HUES48 (cell line): ENCODE data around the gene UBAP1.

Source experiments
- H3K27ac ChIP-seq: one replicate; pipeline ENCODE4 v1.7.0; 2013; ENCODE audit warnings: low read depth, low read length, inconsistent platforms
- H3K27me3 ChIP-seq: 2 replicates; pipeline ENCODE4 v1.6.1; 2013; ENCODE audit warnings: mild to moderate bottlenecking, low read length; ENCODE audit not compliant: control insufficient read depth, insufficient read depth
- H3K36me3 ChIP-seq: 2 replicates; pipeline ENCODE4 v1.6.1; 2013; ENCODE audit warnings: low read length; ENCODE audit not compliant: control insufficient read depth, insufficient read depth
- H3K4me1 ChIP-seq: 2 replicates; pipeline ENCODE4 v1.6.1; 2013; ENCODE audit warnings: mild to moderate bottlenecking, low read length; ENCODE audit not compliant: control insufficient read depth, insufficient read depth
- H3K4me3 ChIP-seq: 2 replicates; pipeline ENCODE4 v1.5.1; 2013; ENCODE audit warnings: mild to moderate bottlenecking, low read depth, low read length
- H3K9ac ChIP-seq: 2 replicates; pipeline ENCODE4 v1.6.1; 2013; ENCODE audit warnings: mild to moderate bottlenecking, low read depth, low read length, moderate library complexity
- H3K9me3 ChIP-seq: 2 replicates; pipeline ENCODE4 v1.6.1; 2013; ENCODE audit warnings: low read length; ENCODE audit not compliant: control insufficient read depth, insufficient read depth

UBAP1 gene

GRCh38 chr9:34252016-34252415 lies 73.2 kb downstream of the UBAP1 start:
- H3K9me3 ChIP-seq, result no peaks in the 10 kb centered on the region
- no peak overlapping the region for H3K4me3 ChIP-seq
- no peak overlapping the region for H3K9ac ChIP-seq
- no peak overlapping the region for H3K27ac ChIP-seq
- peaks cover 79% of the 10 kb centered on the region for H3K36me3 ChIP-seq
- no peaks in the 10 kb centered on the region for H3K27me3 ChIP-seq
- no peaks in the 10 kb centered on the region for H3K4me1 ChIP-seq

- Histone ChIP-seq H3K36me3 (peaks cover 80% of the 10 kb centered on the region), H3K27ac (no peak overlapping the region), H3K27me3 (no peaks in the 10 kb centered on the region), H3K4me1 (no peaks in the 10 kb centered on the region), H3K4me3 (no peak overlapping the region), H3K9ac (no peak overlapping the region), H3K9me3 (no peaks in the 10 kb centered on the region)
Measured at GRCh38 chr9:34252670-34253459, 74.0 kb downstream of the UBAP1 start.

GRCh38 chr9:34253460-34253837 lies 74.6 kb downstream of the UBAP1 start:
- H3K27ac ChIP-seq, result no peak overlapping the region

GRCh38 chr9:34254141-34254913 lies 75.5 kb downstream of the UBAP1 start:
- H3K27me3 ChIP-seq, result no peaks in the 10 kb centered on the region
- no peak overlapping the region for H3K4me3 ChIP-seq
- peaks cover 73% of the 10 kb centered on the region for H3K36me3 ChIP-seq
- H3K4me1 ChIP-seq, result no peaks in the 10 kb centered on the region
- H3K9me3 ChIP-seq, result no peaks in the 10 kb centered on the region
- no peak overlapping the region for H3K9ac ChIP-seq
- H3K27ac ChIP-seq, result no peak overlapping the region

More at GRCh38 chr9:34253460-34253837, 74.6 kb downstream of the UBAP1 start:
- no peak overlapping the region for H3K4me3 ChIP-seq
- no peaks in the 10 kb centered on the region for H3K4me1 ChIP-seq
- no peaks in the 10 kb centered on the region for H3K27me3 ChIP-seq
- H3K9ac ChIP-seq, result no peak overlapping the region
- no peaks in the 10 kb centered on the region for H3K9me3 ChIP-seq
- H3K36me3 ChIP-seq, result peaks cover 76% of the 10 kb centered on the region

- no peaks in the 10 kb centered on the region for H3K27me3 ChIP-seq
- H3K9me3 ChIP-seq, result no peaks in the 10 kb centered on the region
- no peak overlapping the region for H3K27ac ChIP-seq
- H3K36me3 ChIP-seq, result peaks cover 66% of the 10 kb centered on the region
- no peak overlapping the region for H3K4me3 ChIP-seq
- H3K4me1 ChIP-seq, result no peaks in the 10 kb centered on the region
- H3K9ac ChIP-seq, result no peak overlapping the region
Measured at GRCh38 chr9:34254966-34255825, 76.4 kb downstream of the UBAP1 start.

- no peak overlapping the region for H3K4me3 ChIP-seq
- no peaks in the 10 kb centered on the region for H3K9me3 ChIP-seq
- H3K27me3 ChIP-seq, result no peaks in the 10 kb centered on the region
- H3K9ac ChIP-seq, result no peak overlapping the region
- no peaks in the 10 kb centered on the region for H3K4me1 ChIP-seq
- H3K36me3 ChIP-seq, result peaks cover 57% of the 10 kb centered on the region
- H3K27ac ChIP-seq, result no peak overlapping the region
Measured at GRCh38 chr9:34256104-34256503, 77.3 kb downstream of the UBAP1 start.

GRCh38 chr9:34256987-34257585 lies 78.2 kb downstream of the UBAP1 start:
- Histone ChIP-seq H3K27ac (no peak overlapping the region), H3K4me1 (no peaks in the 10 kb centered on the region), H3K36me3 (peaks cover 48% of the 10 kb centered on the region), H3K9me3 (no peaks in the 10 kb centered on the region), H3K4me3 (no peak overlapping the region), H3K27me3 (no peaks in the 10 kb centered on the region), H3K9ac (no peak overlapping the region)

- Histone ChIP-seq H3K9me3 (no peaks in the 10 kb centered on the region), H3K4me3 (no peak overlapping the region), H3K27ac (no peak overlapping the region), H3K9ac (no peak overlapping the region), H3K27me3 (no peaks in the 10 kb centered on the region), H3K36me3 (peaks cover 29% of the 10 kb centered on the region), H3K4me1 (no peaks in the 10 kb centered on the region)
Measured at GRCh38 chr9:34259315-34259714, 80.5 kb downstream of the UBAP1 start.

GRCh38 chr9:34262971-34263370 lies 84.1 kb downstream of the UBAP1 start:
- Histone ChIP-seq H3K27ac (no peak overlapping the region), H3K4me1 (no peaks in the 10 kb centered on the region), H3K9ac (no peak overlapping the region), H3K9me3 (no peaks in the 10 kb centered on the region), H3K36me3 (peaks cover 5% of the 10 kb centered on the region; the same call in 1 of the 2 replicates), H3K27me3 (no peaks in the 10 kb centered on the region), H3K4me3 (no peak overlapping the region)

GRCh38 chr9:34267660-34268059 lies 88.8 kb downstream of the UBAP1 start:
- Histone ChIP-seq H3K4me1 (no peaks in the 10 kb centered on the region), H3K9me3 (no peaks in the 10 kb centered on the region), H3K27ac (no peak overlapping the region), H3K36me3 (no peaks in the 10 kb centered on the region), H3K9ac (no peak overlapping the region), H3K4me3 (no peak overlapping the region), H3K27me3 (no peaks in the 10 kb centered on the region)
